ENCODE results near the gene UBXN1. TPM values are rescaled to one million over a fixed set of nuclear protein-coding genes. Genes with fewer than 3 reads are reported as not detected.

UBXN1 gene
- total RNA-seq, 1 experiment from 2014 or later: 94.2 TPM

- ChIA-PET RAD21 (ENCODE audit: low non-redundant PET in 1 of 2, low total read pairs in 2 of 2, uncharacterized antibody in 2 of 2, unreplicated experiment in 2 of 2) (no interaction called here), CTCF (no interaction called here), POLR2A (interaction anchor here (0.6 to 1.3 kb wide), 3 partner anchors 11 to 90 kb away, joined by 3 to 10 read pairs (median 3); partner anchors contain the start of genes C11orf98, CSKMT and UQCC3)
- Histone ChIP-seq H3K4me2 (ENCODE audit: low read length) (no peak overlapping the region), H2AFZ (ENCODE audit: low read depth, low read length, poor library complexity, severe bottlenecking) (no peak overlapping the region), H3K9me2 (ENCODE audit: insufficient read depth) (no peaks in the 10 kb centered on the region), H4K20me1 (ENCODE audit: insufficient read depth) (no peaks in the 10 kb centered on the region), H3K27me3 (ENCODE audit: insufficient read depth, low read length) (no peaks in the 10 kb centered on the region), H3K9ac (ENCODE audit: low read length) (no peak overlapping the region), H3K4me3 (replicated peaks in 1 of 2; ENCODE audit: low read depth in 1 of 2, low read length in 2 of 2) (no peak overlapping the region), H3K4me1 (ENCODE audit: control insufficient read depth in 1 of 2, insufficient read depth in 2 of 2, low read length in 2 of 2) (peaks cover 21 to 35% of the 10 kb centered on the region in 2 experiments), H3K9me3 (ENCODE audit: control insufficient read depth in 1 of 2, insufficient read depth in 1 of 2, low read depth in 1 of 2, low read length in 2 of 2) (no peaks in the 10 kb centered on the region), H3K79me2 (ENCODE audit: insufficient read depth, low read length) (peaks cover 15% of the 10 kb centered on the region), H3K27ac (ENCODE audit: low read depth, low read length) (no peak overlapping the region), H3K36me3 (ENCODE audit: control insufficient read depth in 1 of 2, insufficient read depth in 2 of 2, low read length in 2 of 2) (0 out of 4 replicates have a peak, but pooled peaks cover 0 to 3% of the 10 kb centered on the region in 2 experiments)
- DNase-seq (ENCODE audit: low read depth, low spot score) (no peak), ATAC-seq (no peak)
- no TSS peak for BruUV-seq (replicated peaks)
- no peak for TF ChIP-seq POLR2AphosphoS5 (IDR thresholded peaks at IDR 0.05; ENCODE audit: low read depth, low read length)
- no peak for TF ChIP-seq MAX (IDR thresholded peaks at IDR 0.05)
- no peak for TF ChIP-seq ATF3 (IDR thresholded peaks at IDR 0.05)
- no peak for TF ChIP-seq TCF7L2 (IDR thresholded peaks at IDR 0.05; ENCODE audit: borderline replicate concordance, extremely low read depth, insufficient read depth, insufficient read length)
- no peak for TF ChIP-seq SIN3A (IDR thresholded peaks at IDR 0.05; ENCODE audit: low read depth)
- no peak for TF ChIP-seq YY1 (IDR thresholded peaks at IDR 0.05; ENCODE audit: extremely low read depth, insufficient replicate concordance, low read depth, low read length)
- TF ChIP-seq FOSL1 (IDR thresholded peaks at IDR 0.05; ENCODE audit: low read depth): no peak
- TF ChIP-seq ELF1 (IDR thresholded peaks at IDR 0.05; ENCODE audit: borderline replicate concordance, low read depth): no peak
- TF ChIP-seq ZFX (IDR thresholded peaks at IDR 0.05): no peak
- no peak for TF ChIP-seq EZH2phosphoT487 (IDR thresholded peaks at IDR 0.05; ENCODE audit: borderline replicate concordance)
- TF ChIP-seq SP1 (IDR thresholded peaks at IDR 0.05; ENCODE audit: low read depth): no peak
- TF ChIP-seq EZH2 (IDR thresholded peaks at IDR 0.05): no peak
- no peak for TF ChIP-seq REST (IDR thresholded peaks at IDR 0.05; ENCODE audit: low read depth)
- no peak for TF ChIP-seq ZNF274 (IDR thresholded peaks at IDR 0.05; ENCODE audit: low read depth, low read length)
- no peak for TF ChIP-seq EGR1 (IDR thresholded peaks at IDR 0.05; ENCODE audit: low read depth)
- TF ChIP-seq RAD21 (IDR thresholded peaks at IDR 0.05; ENCODE audit: low read depth): no peak
- TF ChIP-seq SRF (IDR thresholded peaks at IDR 0.05; ENCODE audit: low read depth): no peak
- intact Hi-C loops (cut with micrococcal nuclease): no loop called here
These were observed 3.6 kb upstream of the UBXN1 start for GRCh38 chr11:62682518-62682917.

Data from HCT116 (cell line).